ENCODE results near the gene IFT27. TPM values are rescaled to one million over a fixed set of nuclear protein-coding genes. Genes with fewer than 3 reads are reported as not detected.

Gene IFT27
- total and polyA plus RNA-seq, 2 experiments from 2014 or later, result 56.7 to 60.7 TPM

GRCh38 chr22:36741968-36742367 is 34.0 kb downstream of the IFT27 start:
- no peak overlapping the region for H3K4me3 ChIP-seq
- TF ChIP-seq, protein P1, sequence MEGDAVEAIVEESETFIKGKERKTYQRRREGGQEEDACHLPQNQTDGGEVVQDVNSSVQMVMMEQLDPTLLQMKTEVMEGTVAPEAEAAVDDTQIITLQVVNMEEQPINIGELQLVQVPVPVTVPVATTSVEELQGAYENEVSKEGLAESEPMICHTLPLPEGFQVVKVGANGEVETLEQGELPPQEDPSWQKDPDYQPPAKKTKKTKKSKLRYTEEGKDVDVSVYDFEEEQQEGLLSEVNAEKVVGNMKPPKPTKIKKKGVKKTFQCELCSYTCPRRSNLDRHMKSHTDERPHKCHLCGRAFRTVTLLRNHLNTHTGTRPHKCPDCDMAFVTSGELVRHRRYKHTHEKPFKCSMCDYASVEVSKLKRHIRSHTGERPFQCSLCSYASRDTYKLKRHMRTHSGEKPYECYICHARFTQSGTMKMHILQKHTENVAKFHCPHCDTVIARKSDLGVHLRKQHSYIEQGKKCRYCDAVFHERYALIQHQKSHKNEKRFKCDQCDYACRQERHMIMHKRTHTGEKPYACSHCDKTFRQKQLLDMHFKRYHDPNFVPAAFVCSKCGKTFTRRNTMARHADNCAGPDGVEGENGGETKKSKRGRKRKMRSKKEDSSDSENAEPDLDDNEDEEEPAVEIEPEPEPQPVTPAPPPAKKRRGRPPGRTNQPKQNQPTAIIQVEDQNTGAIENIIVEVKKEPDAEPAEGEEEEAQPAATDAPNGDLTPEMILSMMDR (IDR thresholded peaks at IDR 0.05; ENCODE audit: low read depth, low read length), result no peak
- H3K27me3 ChIP-seq, result peaks cover 3% of the 10 kb centered on the region
- H3K27ac ChIP-seq, result no peak overlapping the region
- no peak for DNase-seq (ENCODE audit: low read depth in 1 of 2, low spot score in 1 of 2)
- no peaks in the 10 kb centered on the region for H3K36me3 ChIP-seq
- H3K9me3 ChIP-seq (ENCODE audit: low read depth), result no peaks in the 10 kb centered on the region
- H3K4me1 ChIP-seq (ENCODE audit: low read depth), result no peaks in the 10 kb centered on the region

DNA sequence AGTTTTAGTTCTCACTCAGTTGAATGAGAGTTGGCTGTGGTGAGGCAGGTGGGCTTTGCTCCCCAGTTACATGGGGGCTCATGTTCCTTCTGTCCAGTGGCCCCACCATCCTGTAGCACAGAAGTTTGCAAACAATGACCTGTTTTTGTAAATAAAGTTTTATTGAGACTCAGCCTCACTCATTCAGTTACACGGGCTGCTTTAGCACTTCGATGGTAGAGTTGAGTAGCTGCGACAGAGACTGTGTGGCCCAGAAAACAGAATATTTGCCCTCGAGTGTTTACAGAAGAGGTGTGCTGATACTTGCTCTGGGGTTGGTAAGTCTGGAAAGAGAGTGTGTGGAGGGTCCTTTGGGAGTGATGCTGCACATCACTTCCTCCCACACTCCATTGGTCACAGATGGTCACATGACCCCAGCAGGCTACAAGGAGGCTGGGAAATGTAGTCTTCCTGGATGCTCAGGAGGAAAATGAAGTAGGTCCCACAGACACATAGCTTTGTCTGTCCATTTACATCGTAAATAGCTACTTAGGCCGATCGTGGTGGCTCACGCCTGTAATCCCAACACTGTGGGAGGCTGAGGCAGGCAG is 34.6 kb downstream of the IFT27 start:
- TF ChIP-seq, protein P1 (IDR thresholded peaks at IDR 0.05; ENCODE audit: low read depth, low read length), result no peak
- Histone ChIP-seq H3K4me3 (no peak overlapping the region), H3K9me3 (ENCODE audit: low read depth) (no peaks in the 10 kb centered on the region), H3K27ac (no peak overlapping the region), H3K36me3 (no peaks in the 10 kb centered on the region), H3K27me3 (peaks cover 9% of the 10 kb centered on the region), H3K4me1 (ENCODE audit: low read depth) (no peaks in the 10 kb centered on the region)
- DNase-seq (ENCODE audit: low read depth in 1 of 2, low spot score in 1 of 2), result peak in 1 of 2 donors; percentile 14

DNA sequence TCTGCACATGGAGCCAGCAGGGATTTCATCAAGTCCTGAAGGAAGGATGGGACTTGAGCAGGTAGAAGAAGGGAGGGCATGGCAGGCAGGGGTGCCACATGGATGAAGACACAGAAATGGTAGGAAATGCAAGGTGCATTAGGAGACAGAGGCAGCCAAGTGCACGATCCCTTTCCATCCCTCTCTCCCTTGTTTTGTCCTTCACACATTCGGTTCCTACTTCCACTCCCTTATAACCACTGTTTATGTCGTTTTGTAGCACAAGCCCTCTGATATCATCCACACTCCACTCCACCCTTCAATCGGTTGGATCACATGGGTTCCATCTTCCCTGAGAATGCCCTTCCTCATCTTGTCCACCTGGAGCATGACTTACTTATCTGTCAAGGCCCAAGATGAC is 35.2 kb downstream of the IFT27 start:
- no peaks in the 10 kb centered on the region for H3K36me3 ChIP-seq
- no peak for DNase-seq (ENCODE audit: low read depth in 1 of 2, low spot score in 1 of 2)
- no peaks in the 10 kb centered on the region for H3K4me1 ChIP-seq (ENCODE audit: low read depth)
- peaks cover 10% of the 10 kb centered on the region for H3K27me3 ChIP-seq
- TF ChIP-seq, protein P1 (IDR thresholded peaks at IDR 0.05; ENCODE audit: low read depth, low read length), result no peak
- H3K27ac ChIP-seq, result no peak overlapping the region
- no peak overlapping the region for H3K4me3 ChIP-seq
- H3K9me3 ChIP-seq (ENCODE audit: low read depth), result no peaks in the 10 kb centered on the region

DNA sequence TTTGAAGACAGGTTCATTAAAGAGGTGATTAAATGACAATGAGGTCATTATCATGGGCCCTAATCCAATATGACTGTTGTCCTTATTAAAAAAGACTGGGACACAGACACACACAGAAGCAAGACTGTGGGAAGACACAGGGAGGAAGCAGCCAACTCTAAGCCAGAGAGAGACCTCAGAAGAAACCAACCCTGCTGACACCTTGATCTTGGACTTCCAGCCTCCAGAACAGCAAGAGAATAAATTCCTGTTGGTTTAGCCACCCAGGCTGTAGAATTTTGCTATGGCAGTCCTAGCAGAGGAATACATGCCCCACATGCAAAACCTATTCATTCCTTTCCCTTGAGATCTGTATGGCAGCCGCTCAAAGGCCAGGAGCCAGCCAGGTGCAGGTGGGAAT is 36.7 kb downstream of the IFT27 start:
- Histone ChIP-seq H3K27ac (no peak overlapping the region), H3K9me3 (ENCODE audit: low read depth) (no peaks in the 10 kb centered on the region), H3K27me3 (peaks cover 10% of the 10 kb centered on the region), H3K36me3 (no peaks in the 10 kb centered on the region), H3K4me3 (no peak overlapping the region), H3K4me1 (ENCODE audit: low read depth) (no peaks in the 10 kb centered on the region)
- TF ChIP-seq, protein P1 (IDR thresholded peaks at IDR 0.05; ENCODE audit: low read depth, low read length), result no peak
- no peak for DNase-seq (ENCODE audit: low read depth in 1 of 2, low spot score in 1 of 2)

- DNase-seq (ENCODE audit: low read depth in 1 of 2, low spot score in 1 of 2), result no peak
- no peak overlapping the region for H3K27ac ChIP-seq
- peaks cover 10% of the 10 kb centered on the region for H3K27me3 ChIP-seq
- no peak overlapping the region for H3K4me3 ChIP-seq
- H3K9me3 ChIP-seq (ENCODE audit: low read depth), result no peaks in the 10 kb centered on the region
- TF ChIP-seq, protein P1 (IDR thresholded peaks at IDR 0.05; ENCODE audit: low read depth, low read length), result no peak
- H3K4me1 ChIP-seq (ENCODE audit: low read depth), result no peaks in the 10 kb centered on the region
- no peaks in the 10 kb centered on the region for H3K36me3 ChIP-seq
Observed at GRCh38 chr22:36738416-36739020, 37.4 kb downstream of the IFT27 start.

All from cardiac muscle cell (in vitro differentiated cells and primary cell).